HEK293 (cell line): ENCODE measurements around the gene BPIFA2.

Experiments
- CTCF ChIP-seq: fragments of 450-650 bp; formaldehyde crosslinking; IDR thresholded peaks from 2 replicates; pipeline ENCODE4 v1.5.1; 2016; ENCODE audit warnings: missing biosample characterization, missing genetic modification characterization
- REST ChIP-seq: fragments of 450-650 bp; formaldehyde crosslinking; IDR thresholded peaks from 2 replicates; pipeline ENCODE4 v1.5.1; 2016; ENCODE audit warnings: missing biosample characterization, missing genetic modification characterization
- TCF7L2 ChIP-seq: IDR thresholded peaks from 2 replicates; pipeline ENCODE4 v1.6.1; 2011; ENCODE audit warnings: low read depth, mild to moderate bottlenecking, inconsistent platforms, low read length, moderate library complexity, borderline replicate concordance
- ZFP37 ChIP-seq: fragments of 450-650 bp; formaldehyde crosslinking; IDR thresholded peaks from 2 replicates; pipeline ENCODE4 v1.5.1; 2016; ENCODE audit warnings: missing biosample characterization, missing genetic modification characterization
- ZNF10 ChIP-seq: fragments of 450-650 bp; formaldehyde crosslinking; IDR thresholded peaks from 2 replicates; pipeline ENCODE4 v1.5.1; 2017; ENCODE audit warnings: missing biosample characterization, missing genetic modification characterization
- ZNF670 ChIP-seq: fragments of 450-650 bp; formaldehyde crosslinking; IDR thresholded peaks from 2 replicates; pipeline ENCODE4 v1.5.1; 2016; ENCODE audit warnings: missing biosample characterization, missing genetic modification characterization, low read depth
- ZSCAN23 ChIP-seq: fragments of 450-650 bp; formaldehyde crosslinking; IDR thresholded peaks from 2 replicates; pipeline ENCODE4 v1.5.1; 2016; ENCODE audit warnings: missing biosample characterization, missing genetic modification characterization
- TF ChIP-seq, protein P1 (sequence below): fragments of 450-650 bp; formaldehyde crosslinking; IDR thresholded peaks from 2 replicates; pipeline ENCODE4 v1.5.1; 2016; ENCODE audit warnings: missing biosample characterization, missing genetic modification characterization

DNA sequence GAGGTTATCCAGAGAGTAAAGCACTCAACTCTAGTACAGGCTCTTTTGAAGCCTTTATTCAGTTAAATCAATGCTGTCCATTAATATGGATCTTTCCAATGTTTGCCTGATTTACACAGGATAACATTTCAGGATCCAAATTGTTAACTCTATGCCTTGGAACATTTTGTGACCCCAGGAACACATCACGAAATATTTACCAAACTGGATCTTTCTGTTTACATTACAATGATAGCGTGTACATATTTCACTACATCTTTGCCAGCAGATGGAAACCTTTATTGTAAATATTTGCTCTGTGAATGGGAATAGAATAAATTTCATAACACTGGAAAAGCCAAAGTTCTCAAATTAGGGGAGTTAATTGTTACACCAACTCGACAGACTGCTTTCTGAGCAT lies 23.5 kb downstream of the BPIFA2 start:
- TF ChIP-seq CTCF (tag by site-specific recombination) (no peak), ZSCAN23 (tag by site-specific recombination) (no peak), ZNF670 (tag by site-specific recombination) (no peak), ZNF10 (tag by site-specific recombination) (no peak), REST (no peak), ZFP37 (tag by site-specific recombination) (no peak), TCF7L2 (no peak)
- TF ChIP-seq, protein P1, sequence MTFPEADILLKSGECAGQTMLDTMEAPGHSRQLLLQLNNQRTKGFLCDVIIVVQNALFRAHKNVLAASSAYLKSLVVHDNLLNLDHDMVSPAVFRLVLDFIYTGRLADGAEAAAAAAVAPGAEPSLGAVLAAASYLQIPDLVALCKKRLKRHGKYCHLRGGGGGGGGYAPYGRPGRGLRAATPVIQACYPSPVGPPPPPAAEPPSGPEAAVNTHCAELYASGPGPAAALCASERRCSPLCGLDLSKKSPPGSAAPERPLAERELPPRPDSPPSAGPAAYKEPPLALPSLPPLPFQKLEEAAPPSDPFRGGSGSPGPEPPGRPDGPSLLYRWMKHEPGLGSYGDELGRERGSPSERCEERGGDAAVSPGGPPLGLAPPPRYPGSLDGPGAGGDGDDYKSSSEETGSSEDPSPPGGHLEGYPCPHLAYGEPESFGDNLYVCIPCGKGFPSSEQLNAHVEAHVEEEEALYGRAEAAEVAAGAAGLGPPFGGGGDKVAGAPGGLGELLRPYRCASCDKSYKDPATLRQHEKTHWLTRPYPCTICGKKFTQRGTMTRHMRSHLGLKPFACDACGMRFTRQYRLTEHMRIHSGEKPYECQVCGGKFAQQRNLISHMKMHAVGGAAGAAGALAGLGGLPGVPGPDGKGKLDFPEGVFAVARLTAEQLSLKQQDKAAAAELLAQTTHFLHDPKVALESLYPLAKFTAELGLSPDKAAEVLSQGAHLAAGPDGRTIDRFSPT (tag by site-specific recombination), result no peak
